Spleen (tissue), 11 donors: ENCODE data around the gene SGPL1. TPM values are rescaled to one million over a fixed set of nuclear protein-coding genes. Genes with fewer than 3 reads are reported as not detected.

Experiments
- DNase-seq: peaks from one replicate; pipeline ENCODE4 v3.0.0-alpha.2; 2020
- H3K27ac ChIP-seq, 8 donors: fragments of 200-600 bp; sonication (generic) in 7 of 8; 1 replicate in 4 of 8; 2 replicates in 4 of 8; pipeline versions ENCODE4 v1.5.0 to v1.8.0; 2016 to 2021; ENCODE audit warnings: inconsistent platforms in 4 of 8, mild to moderate bottlenecking in 4 of 8, moderate library complexity in 1 of 8
- H3K27me3 ChIP-seq, 7 donors: fragments of 200-600 bp; sonication (generic) in 6 of 7; replicated peaks in 1 of 7; 1 replicate in 4 of 7; 2 replicates in 3 of 7; pipeline versions ENCODE4 v1.5.0 to v1.8.0; 2016 to 2021; ENCODE audit warnings: inconsistent platforms in 3 of 7, mild to moderate bottlenecking in 1 of 7
- H3K36me3 ChIP-seq, 6 donors: fragments of 200-600 bp; sonication (generic) in 5 of 6; 1 replicate in 4 of 6; 2 replicates in 2 of 6; pipeline versions ENCODE4 v1.5.0 to v1.8.0; 2016 to 2021; ENCODE audit warnings: inconsistent platforms in 2 of 6
- H3K4me1 ChIP-seq, 6 donors: fragments of 200-600 bp; sonication (generic) in 5 of 6; 1 replicate in 3 of 6; 2 replicates in 3 of 6; pipeline versions ENCODE4 v1.5.0 to v1.8.0; 2016 to 2021; ENCODE audit warnings: inconsistent platforms in 3 of 6
- H3K4me3 ChIP-seq, 8 donors: fragments of 200-600 bp; sonication (generic) in 7 of 8; 1 replicate in 4 of 8; 2 replicates in 4 of 8; pipeline versions ENCODE4 v1.5.0 to v1.8.0; 2016 to 2021; ENCODE audit warnings: inconsistent platforms in 4 of 8, mild to moderate bottlenecking in 4 of 8, moderate library complexity in 2 of 8
- H3K9me3 ChIP-seq, 8 donors: fragments of 200-600 bp; sonication (generic) in 7 of 8; 1 replicate in 4 of 8; 2 replicates in 4 of 8; pipeline versions ENCODE4 v1.5.0 to v1.8.0; 2016 to 2021; ENCODE audit warnings: inconsistent platforms in 4 of 8
- POLR2A ChIP-seq, 3 donors: fragments of 450-650 bp; IDR thresholded peaks; one replicate each; pipeline ENCODE4 v1.5.1; 2017; ENCODE audit warnings: antibody characterized with exemption in 3 of 3, mild to moderate bottlenecking in 1 of 3
- POLR2AphosphoS5 ChIP-seq, 3 donors: sonication (generic); formaldehyde crosslinking; IDR thresholded peaks; one replicate each; pipeline ENCODE4 v1.5.1; 2017; ENCODE audit warnings: antibody characterized with exemption in 3 of 3
- WGBS, 5 donors: extraction: QIAGEN DNeasy Blood & Tissue Kit in 3 of 5; methylation state at CpG; one replicate each; pipeline versions ENCODE4 v1.1.5 to v1.1.7; 2013 to 2018; 5-methylcytosine and 5-hydroxymethylcytosine counted together
- intact Hi-C: fragments of 100-400 bp; cut with DNase I; formaldehyde crosslinking; loops from one replicate; pipeline ENCODE4 v1.15.0; 2023; ENCODE audit warnings: low total_unique reads
- polyA plus RNA-seq, 3 donors: library from polyadenylated mRNA; stranded (reverse); fragments of 200-250 nt; gene quantifications; one replicate each; pipeline ENCODE4 v1.2.1, GENCODE V29; 2013
- total RNA-seq, 7 donors: library from RNA; depleted of rRNA in 3 of 7; stranded (reverse); fragments of >200 nt in 3 of 7; fragmentation: NEBNext Ultra II Directional in 4 of 7; extraction: Animal tissue kit (Norgen Biotek cat#: 25700) in 4 of 7; gene quantifications; one replicate each; pipeline versions ENCODE4 v1.1.0 to v1.2.1, GENCODE V29; 2016 to 2021
- TF ChIP-seq, protein P1 (sequence below), 11 experiments: fragments of 200-600 bp in 7 of 11; fragments of 450-650 bp in 4 of 11; sonication (generic) in 4 of 11; IDR thresholded peaks in 8 of 11; conservative IDR thresholded peaks in 3 of 11; 1 replicate in 7 of 11; 2 replicates in 4 of 11; pipeline versions ENCODE4 v1.4.0 to v1.8.0; 2016 to 2021; ENCODE audit warnings: antibody characterized with exemption in 11 of 11, inconsistent platforms in 4 of 11, mild to moderate bottlenecking in 1 of 11
- donor health status: healthy with polysubstance abuse.
- donor health status: DM: no; HTN: no; CAD: no; lungs with moderate emphysema.
- donor health status: DM: no; HTN: no; CAD: no.
- donor health status: Bipolar disorder and iron deficiency.
- donor health status: healthy.
- donor health status: DM: no; HTN: no; CAD: no.
- donor health status: DM: yes; HTN: yes; CAD: no.

The SGPL1 gene
- total and polyA plus RNA-seq, 10 donors, result 6.8 to 75.1 (median 60.7) TPM

GRCh38 chr10:70809726-70810125 lies 6.0 kb upstream of the SGPL1 start:
- H3K4me3 ChIP-seq, result no peak overlapping the region
- intact Hi-C loops, result no loop called here
- peaks cover 0 to 5% (median 0%) of the 10 kb centered on the region in 6 donors for H3K4me1 ChIP-seq
- TF ChIP-seq, protein P1, sequence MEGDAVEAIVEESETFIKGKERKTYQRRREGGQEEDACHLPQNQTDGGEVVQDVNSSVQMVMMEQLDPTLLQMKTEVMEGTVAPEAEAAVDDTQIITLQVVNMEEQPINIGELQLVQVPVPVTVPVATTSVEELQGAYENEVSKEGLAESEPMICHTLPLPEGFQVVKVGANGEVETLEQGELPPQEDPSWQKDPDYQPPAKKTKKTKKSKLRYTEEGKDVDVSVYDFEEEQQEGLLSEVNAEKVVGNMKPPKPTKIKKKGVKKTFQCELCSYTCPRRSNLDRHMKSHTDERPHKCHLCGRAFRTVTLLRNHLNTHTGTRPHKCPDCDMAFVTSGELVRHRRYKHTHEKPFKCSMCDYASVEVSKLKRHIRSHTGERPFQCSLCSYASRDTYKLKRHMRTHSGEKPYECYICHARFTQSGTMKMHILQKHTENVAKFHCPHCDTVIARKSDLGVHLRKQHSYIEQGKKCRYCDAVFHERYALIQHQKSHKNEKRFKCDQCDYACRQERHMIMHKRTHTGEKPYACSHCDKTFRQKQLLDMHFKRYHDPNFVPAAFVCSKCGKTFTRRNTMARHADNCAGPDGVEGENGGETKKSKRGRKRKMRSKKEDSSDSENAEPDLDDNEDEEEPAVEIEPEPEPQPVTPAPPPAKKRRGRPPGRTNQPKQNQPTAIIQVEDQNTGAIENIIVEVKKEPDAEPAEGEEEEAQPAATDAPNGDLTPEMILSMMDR (IDR thresholded peaks at IDR 0.05 in 8 of 11, conservative IDR thresholded peaks at IDR 0.05 in 3 of 11), result no peak
- TF ChIP-seq POLR2AphosphoS5 (IDR thresholded peaks at IDR 0.05) (no peak), POLR2A (IDR thresholded peaks at IDR 0.05) (no peak)
- H3K9me3 ChIP-seq, result no peaks in the 10 kb centered on the region
- WGBS, 5 donors, result 74 to 95% (median 88%) methylated on average over 2 of the region's 2 CpGs
- H3K36me3 ChIP-seq, result no peaks in the 10 kb centered on the region
- H3K27me3 ChIP-seq, result no peaks in the 10 kb centered on the region
- no peak for DNase-seq
- no peak overlapping the region for H3K27ac ChIP-seq

- H3K36me3 ChIP-seq, result no peaks in the 10 kb centered on the region
- WGBS, 5 donors, result 0 to 54% (median 44%) methylated on average over 1 of the region's 1 CpG
- no peak overlapping the region for H3K4me3 ChIP-seq
- DNase-seq, result no peak
- H3K9me3 ChIP-seq, result no peaks in the 10 kb centered on the region
- intact Hi-C loops, result no loop called here
- TF ChIP-seq POLR2AphosphoS5 (IDR thresholded peaks at IDR 0.05), result no peak
- no peak for TF ChIP-seq POLR2A (IDR thresholded peaks at IDR 0.05)
- TF ChIP-seq, protein P1 (IDR thresholded peaks at IDR 0.05 in 8 of 11, conservative IDR thresholded peaks at IDR 0.05 in 3 of 11), result no peak
- H3K27me3 ChIP-seq, result no peaks in the 10 kb centered on the region
- H3K4me1 ChIP-seq, result peaks cover 0 to 14% (median 7%) of the 10 kb centered on the region in 6 donors
- no peak overlapping the region for H3K27ac ChIP-seq
Observed at GRCh38 chr10:70810967-70811366, 4.8 kb upstream of the SGPL1 start.

DNA sequence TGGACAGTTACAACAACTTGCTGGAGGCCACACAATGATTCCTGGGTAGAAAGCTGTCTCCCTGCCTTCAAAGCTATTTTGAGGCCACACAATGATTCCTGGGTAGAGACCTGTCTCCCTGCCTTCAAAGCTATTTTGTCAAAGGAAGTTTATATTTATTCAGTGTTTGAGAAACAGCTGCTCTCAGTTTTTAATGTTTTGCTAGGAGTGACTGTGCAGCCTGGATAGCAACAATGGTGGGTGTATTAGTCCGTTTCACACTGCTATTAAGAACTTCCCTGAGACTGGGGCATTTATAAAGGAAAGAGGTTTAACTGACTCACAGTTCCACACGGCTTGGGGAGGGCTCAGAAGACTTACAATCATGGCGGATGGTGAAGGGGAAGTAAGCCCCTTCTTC lies 3.9 kb upstream of the SGPL1 start:
- WGBS, 5 donors, result 76 to 87% (median 80%) methylated on average over 3 of the region's 3 CpGs
- H3K9me3 ChIP-seq, result no peaks in the 10 kb centered on the region
- intact Hi-C loops, result no loop called here
- H3K4me1 ChIP-seq, result peaks cover 0 to 20% (median 12%) of the 10 kb centered on the region in 6 donors
- TF ChIP-seq POLR2AphosphoS5 (IDR thresholded peaks at IDR 0.05) (no peak), POLR2A (IDR thresholded peaks at IDR 0.05) (no peak)
- TF ChIP-seq, protein P1 (IDR thresholded peaks at IDR 0.05 in 8 of 11, conservative IDR thresholded peaks at IDR 0.05 in 3 of 11), result no peak
- H3K27ac ChIP-seq, result no peak overlapping the region
- no peak overlapping the region for H3K4me3 ChIP-seq
- no peak for DNase-seq
- no peaks in the 10 kb centered on the region for H3K27me3 ChIP-seq
- H3K36me3 ChIP-seq, result no peaks in the 10 kb centered on the region

DNA sequence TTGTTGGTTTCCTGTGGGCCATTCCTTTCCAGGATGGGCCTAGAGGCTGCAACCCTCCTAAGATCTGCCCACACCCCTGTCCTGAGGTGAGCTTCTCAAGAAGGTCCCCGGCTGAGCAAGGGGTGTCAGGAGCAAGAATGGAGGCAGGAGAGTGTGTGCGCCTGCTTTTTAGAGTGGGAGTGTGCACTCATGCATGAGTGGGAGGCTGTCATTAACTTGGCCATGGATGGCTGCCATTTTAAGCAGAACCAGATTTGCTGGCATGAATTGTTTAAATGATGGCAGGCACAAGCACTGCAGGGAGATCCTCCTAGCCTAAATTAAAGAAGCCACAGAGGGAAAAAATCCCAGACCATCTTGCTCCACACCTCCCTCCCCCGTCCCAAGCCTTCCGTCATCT lies 2.9 kb upstream of the SGPL1 start:
- 79 to 92% (median 91%) methylated on average over 4 of the region's 4 CpGs for WGBS, 5 donors
- H3K27ac ChIP-seq, result no peak overlapping the region
- TF ChIP-seq POLR2AphosphoS5 (IDR thresholded peaks at IDR 0.05), result no peak
- TF ChIP-seq POLR2A (IDR thresholded peaks at IDR 0.05), result no peak
- TF ChIP-seq, protein P1 (IDR thresholded peaks at IDR 0.05 in 8 of 11, conservative IDR thresholded peaks at IDR 0.05 in 3 of 11), result no peak
- no peak overlapping the region for H3K4me3 ChIP-seq
- H3K27me3 ChIP-seq, result no peaks in the 10 kb centered on the region
- H3K36me3 ChIP-seq, result peaks cover 0 to 6% (median 0%) of the 10 kb centered on the region in 6 donors
- H3K4me1 ChIP-seq, result peaks cover 0 to 30% (median 19%) of the 10 kb centered on the region in 6 donors
- no peak for DNase-seq
- H3K9me3 ChIP-seq, result no peaks in the 10 kb centered on the region
- intact Hi-C loops, result no loop called here
